HG02852 (cell line): ENCODE data around the gene AKAP13.

ENCODE experiments used
- ATAC-seq: cut with Tn5 transposase; IDR thresholded peaks from one replicate; pipeline ENCODE4 v1.9.1; 2021; ENCODE audit warnings: mild to moderate bottlenecking, moderate library complexity; ENCODE audit not compliant: unreplicated experiment

The AKAP13 gene

DNA sequence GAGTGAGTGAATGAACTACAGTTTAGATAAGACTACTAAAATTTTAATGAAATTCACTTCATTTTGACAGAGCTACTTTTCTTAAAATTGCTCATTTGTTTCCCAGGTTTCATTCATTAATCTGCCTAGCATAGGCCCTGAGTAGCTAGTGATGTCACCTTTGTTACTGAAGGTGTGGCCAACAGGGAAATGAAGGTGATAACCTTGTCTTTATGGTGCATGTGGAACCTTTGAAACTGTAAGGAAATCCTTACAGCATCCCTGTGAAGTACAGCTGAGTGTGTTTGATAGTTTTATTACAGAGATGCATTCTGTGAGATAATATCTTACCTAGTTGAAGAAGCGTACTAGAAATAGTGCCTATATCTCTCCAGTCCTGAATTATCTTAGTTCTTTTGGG lies 112.9 kb downstream of the AKAP13 start:
- no peak for ATAC-seq

DNA sequence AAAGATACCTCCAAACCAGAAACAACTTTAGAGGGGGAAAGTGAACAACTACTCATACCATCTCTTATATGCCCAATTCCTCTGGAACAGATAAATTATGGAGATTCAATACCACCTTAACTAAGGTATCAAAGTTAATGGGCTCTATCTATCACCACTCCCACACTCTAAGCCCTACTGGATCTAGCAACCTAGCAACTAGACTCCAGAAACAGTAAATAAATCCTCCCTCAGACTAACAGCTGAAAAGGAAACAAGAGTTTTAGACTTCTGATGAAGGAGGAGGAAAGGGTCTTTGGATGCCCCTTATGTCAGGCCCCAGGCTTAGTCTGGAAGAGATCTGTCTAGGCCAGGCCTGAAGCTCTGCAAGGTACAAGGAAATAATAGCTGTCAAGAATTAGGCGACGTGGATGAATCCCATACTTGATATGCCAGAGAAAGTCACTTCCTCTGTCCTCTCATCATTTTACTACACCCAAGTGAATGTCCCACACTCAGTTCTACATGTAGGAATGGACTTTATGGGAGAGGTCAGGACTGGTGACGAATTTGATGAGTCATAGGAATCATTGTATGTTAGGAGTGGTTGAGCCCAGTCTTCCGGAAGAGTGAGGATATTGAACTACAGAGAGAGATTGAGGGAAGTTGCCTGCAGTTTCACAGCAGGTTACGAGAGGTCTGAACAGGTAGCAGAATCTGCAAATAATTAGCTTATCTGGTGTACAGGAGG lies 113.8 kb downstream of the AKAP13 start:
- no peak for ATAC-seq

DNA sequence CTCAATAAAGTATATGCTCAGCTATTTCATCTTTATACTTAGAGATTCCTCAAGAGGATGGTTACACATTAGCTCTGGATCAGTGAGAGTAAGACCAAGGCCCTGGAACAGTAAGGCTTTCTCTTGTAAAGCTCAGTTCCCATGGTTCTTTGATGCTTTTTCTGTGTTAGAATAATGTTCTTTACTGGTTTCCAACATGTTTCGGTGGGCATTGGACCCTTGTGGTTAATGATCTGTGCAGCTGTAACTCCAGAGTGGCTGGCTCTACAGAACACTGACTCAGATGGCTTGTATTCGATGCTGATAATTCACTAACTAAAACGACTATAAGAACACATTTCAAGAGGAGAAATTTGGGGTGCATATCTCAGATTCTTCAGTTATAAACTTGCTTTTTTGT lies 114.7 kb downstream of the AKAP13 start:
- no peak for ATAC-seq

DNA sequence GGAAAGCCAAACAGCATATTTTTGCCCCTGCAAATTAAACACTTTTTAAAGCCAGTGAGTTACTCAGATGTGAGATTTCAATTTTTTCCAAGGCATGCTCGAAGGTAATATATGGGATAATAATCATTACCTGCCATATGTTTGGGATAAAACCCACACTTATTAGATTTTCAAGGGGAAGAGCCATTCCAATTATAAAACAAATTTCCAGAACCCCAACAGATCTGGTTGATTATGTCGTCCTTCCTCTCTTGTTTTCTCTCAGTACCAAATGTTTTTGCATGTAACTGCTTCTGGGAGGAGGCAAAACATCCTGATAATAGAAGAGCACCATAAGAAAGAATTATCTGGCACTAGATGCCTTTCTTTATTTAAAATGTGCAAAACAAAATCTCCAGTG lies 115.1 kb downstream of the AKAP13 start:
- ATAC-seq = no peak

DNA sequence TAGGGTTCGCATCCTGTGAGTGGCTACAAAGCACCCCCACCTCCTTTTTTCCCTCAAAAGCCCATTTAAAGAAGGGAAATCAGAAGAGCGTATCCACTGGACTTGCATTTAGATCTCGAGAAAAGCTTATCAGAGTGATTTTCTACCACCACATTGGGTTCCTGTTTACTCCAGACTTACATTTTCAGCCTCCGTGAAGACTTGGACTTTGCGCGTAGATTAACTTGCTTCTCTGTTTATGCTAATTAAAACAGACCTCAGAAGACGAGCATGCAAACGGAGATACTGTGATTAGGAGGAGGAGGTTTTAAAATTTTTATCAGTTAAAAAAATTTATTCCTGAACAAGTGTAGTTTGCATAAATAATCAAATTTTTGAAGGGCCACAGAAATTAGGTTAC lies 115.7 kb downstream of the AKAP13 start:
- no peak for ATAC-seq

DNA sequence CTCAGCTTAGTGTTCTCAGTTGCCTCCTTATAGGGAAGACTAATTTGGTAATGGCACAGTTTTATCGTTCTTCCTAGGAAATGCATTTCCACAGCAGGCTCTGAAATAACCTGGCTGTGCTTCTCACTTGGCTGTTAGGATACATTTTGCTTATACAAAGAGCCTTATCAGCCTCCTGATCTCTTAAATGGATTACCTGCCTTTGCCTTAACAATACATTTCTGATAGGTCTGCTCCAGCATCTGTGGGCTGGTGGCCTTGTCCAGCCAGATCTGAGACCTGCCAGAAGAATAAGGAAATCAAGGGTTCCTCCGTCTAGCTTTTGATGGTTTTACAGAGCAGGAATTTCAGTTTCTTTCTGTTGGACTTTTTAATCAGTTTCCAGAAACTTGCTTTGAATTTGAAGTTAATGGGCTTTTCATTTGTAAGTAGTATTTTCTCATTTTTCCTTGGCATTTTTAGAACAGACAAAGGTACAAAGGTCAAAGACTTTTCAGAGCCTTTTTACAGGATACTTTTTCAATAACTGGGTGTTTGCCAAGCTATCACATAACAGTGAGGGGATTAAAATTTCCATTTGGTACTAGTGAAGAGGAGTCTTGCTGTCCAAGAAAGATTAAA lies 116.3 kb downstream of the AKAP13 start:
- ATAC-seq = no peak

DNA sequence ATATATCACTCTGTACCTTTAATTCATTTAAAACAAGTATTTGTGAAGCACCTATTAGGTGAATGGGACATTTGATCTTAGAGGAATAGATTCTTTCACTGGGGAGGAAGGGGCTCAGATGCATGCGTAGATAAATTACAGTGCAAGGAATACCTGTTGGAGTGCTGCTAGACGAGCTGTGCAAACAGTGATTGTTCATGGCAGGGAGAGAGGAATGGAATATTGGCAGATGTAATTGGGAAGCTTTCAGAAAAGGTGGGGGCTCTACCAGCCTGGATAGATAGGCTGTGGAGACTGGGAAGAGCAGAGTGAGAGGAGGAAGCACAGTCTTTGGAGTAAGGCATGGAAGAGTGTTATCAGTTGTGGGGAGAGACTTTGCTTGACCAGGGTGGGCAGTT lies 116.8 kb downstream of the AKAP13 start:
- ATAC-seq = no peak

DNA sequence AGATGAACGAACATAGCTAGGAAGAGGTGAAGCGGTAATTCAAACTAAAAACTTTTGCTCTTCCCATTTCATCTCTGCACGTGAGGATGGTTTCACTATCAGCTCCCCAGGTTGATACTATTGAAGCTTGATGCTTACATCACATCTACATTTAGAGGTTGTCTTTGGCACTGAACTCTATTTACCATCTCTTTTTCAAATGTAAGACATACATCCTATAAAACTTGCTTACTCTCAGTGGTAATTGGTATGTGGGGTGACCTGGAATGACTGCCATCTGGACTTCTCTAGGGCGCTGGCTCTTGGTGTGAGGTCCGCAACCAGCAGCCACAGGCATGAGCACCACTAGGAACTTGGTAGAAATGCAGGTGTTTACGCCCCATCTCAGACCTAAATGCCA lies 118.1 kb downstream of the AKAP13 start:
- no peak for ATAC-seq

DNA sequence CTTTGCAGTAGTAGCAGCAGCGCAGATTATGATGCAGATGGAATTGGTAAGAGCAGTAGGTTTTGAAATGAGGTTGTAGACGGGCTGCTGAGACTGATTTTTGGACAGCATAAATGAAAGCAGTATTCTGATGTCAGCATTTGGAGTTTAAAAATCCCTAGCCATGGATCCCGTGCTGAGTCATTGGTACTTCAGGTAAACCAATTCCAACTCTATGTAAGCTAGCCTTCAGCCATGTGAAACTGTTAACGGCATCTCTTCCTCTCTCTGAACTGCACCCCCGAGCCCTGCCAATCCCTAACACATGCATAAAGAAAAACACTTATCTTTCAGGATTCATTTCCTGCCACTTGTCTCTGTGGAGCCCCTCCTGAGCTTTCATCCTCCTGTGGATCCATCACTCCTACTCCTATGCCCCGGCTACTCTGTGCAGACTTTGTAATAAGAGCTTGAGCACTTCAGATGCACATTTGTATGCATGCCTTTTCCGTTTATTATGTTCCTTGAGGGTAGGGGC lies 119.0 kb downstream of the AKAP13 start:
- no peak for ATAC-seq

DNA sequence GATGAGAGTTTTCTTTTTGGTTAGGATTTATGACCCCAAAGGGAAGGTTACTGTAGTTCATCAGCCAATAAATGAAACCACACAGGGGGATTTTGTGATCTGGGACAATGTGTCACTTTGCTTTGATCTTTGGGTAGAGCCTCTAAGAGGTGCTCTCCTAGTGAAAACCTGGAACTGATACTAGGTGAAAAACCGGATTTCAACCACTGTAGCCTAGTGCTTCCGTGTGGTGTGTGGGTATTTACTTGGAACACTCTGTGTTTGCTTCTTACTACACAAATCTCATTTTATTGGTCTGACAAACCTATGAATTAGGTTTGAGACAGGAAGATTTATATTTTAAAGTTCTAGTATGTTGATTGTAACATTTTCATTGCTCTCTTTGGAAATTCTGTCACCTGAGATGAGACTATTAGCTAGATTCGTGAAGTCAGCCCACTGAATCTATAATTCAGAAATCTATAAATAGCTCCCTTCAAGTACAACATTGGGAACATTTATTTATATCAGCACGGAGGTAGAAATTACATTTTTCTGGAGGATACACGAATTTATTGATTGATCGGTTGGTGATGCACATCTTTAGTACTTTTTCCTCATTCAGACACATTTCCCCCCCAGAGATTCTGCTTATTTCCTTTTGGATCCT lies 119.8 kb downstream of the AKAP13 start:
- ATAC-seq = no peak

DNA sequence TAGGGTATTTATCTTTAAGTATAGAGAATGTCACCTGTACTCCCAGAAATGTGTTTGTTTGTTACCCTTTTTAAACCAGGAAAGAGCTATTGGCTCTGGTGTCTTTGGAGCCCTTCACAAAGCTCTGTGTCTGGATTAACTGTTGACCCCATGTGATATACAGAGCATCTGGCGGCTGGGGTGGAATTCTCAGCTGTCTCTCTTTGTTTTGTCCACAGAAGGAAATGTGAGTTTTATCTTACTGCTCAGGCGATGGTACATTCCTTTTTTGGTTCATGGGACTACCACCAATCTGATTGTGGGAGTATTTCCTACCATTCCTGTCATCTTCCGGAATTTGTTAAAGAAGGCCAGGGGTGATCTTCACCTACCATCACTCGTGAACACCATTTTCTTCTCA lies 120.3 kb downstream of the AKAP13 start:
- ATAC-seq = no peak

DNA sequence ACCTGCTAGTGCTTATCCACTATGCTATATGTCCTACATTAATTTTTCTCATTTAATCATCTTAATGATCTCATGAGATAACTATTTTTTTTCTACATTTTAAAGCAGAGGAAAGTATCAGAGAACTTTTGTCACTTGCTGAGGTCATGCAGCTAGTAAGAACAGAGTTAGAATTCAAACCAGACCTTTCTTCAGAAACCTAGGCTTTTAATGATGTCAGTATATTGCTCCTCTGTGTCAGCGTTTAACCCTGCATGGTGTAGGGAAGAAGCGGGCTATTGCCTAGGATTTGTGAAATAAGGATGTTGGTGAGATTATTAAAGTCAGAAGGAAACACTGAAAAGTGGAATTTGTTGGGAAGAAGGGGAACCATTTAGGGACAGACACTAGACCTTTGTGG lies 121.2 kb downstream of the AKAP13 start:
- ATAC-seq = no peak

DNA sequence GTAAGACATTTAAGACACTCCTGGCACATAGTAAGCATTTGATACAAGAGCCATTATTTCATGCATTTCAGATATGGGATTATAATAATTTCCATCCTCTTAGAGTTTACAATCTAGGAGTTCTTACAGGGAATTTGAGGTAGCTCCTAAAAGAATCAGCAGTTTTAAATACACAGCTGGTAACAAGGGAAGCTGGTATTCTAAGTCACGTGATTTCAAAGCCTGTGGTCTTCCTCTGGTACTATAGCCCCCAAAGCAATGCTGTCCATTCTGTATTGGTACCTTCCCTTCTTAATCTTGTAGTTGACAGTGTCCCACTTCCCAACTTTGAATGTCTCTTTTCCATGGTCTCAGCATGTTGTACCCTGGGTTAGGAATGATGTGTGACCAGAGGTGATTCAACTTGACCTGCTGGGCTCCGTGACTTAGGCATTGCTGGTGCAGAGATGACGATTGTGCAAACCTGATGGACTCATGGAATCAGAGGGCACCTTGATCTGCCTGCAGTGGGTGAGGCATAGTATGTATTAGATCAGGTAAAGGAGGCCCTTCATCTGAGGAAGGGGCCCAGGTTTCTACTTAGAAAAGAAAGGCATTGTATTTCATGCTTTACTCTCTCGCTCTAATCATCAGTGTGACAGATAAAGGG lies 122.9 kb downstream of the AKAP13 start:
- no peak for ATAC-seq

DNA sequence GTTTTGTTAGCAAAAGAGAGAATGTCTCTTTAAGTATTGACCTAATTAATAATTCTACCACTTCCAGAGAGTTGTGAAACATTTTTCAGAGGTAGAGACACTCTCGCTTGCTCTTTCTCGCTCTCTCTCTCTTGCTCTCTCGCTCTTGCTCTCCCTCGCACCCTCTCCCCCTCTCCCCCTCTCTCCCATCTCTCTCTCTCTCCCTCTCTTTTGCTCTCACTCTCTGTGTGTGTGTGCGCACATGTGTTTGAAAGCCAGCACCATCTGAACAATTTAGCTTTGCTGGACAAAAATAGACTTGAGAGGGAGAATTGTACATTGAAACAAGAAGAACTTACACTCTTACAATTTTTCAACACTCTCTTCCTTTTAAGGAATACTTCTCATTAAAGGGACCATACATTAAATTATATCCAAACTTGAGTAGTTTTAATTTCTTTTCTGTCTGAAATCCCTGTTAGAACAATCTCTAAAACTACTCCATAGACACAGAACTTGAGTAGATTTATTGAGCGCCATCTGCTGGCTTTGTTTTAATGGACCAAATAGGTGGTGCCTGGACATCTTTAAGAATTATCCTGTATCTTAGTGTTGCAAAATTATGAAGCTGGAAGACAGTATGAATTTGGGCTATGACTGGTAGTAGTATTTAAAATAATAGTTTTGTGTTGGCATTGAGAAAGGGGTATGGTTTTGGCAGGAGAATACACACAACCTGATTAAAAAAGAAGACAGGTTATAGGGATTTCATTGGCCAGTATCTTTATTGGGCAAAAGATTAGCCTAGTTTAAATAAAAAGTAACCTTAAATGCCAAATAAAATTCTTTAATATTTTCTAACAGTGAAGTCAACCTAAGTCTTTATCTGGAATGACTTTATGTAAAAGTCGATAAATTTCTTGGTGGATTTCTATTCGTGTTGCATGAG lies 124.6 kb downstream of the AKAP13 start:
- no peak for ATAC-seq

DNA sequence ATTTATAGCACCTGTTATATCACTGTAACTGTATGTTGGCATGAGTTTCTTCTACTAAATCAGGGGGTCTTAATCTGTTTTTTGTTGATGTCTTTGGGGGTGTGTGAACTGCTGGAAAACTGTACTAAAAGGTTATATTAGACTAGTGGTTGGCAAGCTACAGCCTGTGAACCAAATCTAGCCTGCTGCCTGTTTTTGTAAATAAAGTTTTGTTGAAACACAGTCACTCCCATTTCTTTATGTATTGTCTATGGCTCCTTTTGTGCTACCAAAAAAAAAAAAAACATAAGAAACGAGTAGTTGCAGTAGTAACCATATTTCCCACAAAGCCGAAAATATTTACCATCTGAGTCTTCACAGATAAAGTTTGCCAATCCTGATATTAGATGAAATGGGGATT lies 126.7 kb downstream of the AKAP13 start:
- ATAC-seq = no peak

DNA sequence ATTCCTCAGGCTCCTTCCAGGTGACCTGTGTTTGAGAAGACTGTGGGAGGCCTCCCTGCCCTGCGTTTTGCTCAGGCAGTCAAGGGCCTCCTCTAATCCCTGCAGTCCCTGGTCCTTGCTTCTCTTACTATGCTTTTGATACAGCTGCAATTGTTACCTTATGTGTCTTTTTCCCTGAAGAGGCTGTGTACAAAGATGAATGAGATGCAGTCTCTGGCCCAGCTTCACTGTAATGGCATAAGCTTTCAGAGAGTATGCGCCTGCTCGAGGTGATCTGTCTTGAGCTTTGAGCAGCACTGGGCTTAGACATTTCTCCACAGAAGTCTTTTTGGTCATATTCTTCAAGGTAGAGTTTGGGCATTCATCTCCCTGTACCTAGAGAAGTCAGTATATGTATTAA lies 129.6 kb downstream of the AKAP13 start:
- no peak for ATAC-seq

DNA sequence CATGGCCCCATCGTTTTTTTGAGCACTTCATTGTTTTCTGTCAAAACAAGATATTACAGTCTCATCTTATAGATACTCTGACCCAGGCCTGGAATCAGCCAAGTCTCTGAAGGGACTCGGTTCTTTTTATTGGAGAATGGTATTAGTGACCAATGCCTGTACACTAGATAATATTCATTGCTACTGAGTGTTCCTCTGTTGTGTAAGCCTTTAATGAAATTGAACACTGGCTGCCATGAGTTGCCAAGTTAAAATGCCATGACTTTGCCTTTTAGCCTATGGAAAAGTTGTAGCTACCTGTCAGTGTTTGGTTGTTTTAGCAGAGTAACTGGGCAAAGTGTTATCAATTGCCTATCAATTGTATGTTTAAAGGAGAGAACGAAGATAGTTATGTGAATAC lies 134.0 kb downstream of the AKAP13 start:
- ATAC-seq = no peak

DNA sequence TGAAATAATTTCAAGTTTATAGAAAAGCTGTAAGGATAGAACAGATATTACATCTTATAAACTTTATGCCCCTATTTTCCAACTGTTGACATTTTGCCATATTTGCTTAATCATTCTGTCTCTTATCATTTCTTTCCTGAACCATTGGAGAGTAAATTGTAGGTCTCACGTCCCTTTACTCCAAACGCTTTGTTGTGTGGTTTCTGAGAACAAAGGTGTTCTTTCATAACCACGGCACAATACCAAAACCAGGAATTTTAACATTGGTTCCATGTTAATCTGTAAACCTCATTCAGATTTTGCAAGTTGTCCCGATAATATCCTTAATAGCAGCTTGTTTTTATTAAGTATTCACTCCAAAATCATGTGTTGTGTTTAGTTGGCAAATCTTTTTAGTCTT lies 134.8 kb downstream of the AKAP13 start:
- no peak for ATAC-seq

DNA sequence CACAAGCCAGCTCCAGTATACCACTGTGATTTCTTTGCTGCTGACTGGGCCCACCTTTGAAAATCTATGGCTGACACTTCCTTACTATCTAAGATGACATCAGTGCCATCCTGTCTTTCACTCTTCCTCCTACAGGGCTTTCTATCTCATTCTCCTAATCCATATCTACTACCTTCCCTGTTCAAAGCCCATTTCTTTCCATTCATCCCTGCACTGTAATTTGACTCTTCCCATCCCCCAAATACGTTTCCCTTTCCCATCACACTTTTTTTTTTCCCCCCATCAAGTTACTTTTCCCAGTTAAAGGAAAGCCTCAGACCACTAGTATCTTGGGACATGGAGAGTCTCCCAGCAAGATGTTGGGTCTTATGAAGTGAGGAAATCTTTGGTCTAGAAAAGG lies 136.7 kb downstream of the AKAP13 start:
- no peak for ATAC-seq

DNA sequence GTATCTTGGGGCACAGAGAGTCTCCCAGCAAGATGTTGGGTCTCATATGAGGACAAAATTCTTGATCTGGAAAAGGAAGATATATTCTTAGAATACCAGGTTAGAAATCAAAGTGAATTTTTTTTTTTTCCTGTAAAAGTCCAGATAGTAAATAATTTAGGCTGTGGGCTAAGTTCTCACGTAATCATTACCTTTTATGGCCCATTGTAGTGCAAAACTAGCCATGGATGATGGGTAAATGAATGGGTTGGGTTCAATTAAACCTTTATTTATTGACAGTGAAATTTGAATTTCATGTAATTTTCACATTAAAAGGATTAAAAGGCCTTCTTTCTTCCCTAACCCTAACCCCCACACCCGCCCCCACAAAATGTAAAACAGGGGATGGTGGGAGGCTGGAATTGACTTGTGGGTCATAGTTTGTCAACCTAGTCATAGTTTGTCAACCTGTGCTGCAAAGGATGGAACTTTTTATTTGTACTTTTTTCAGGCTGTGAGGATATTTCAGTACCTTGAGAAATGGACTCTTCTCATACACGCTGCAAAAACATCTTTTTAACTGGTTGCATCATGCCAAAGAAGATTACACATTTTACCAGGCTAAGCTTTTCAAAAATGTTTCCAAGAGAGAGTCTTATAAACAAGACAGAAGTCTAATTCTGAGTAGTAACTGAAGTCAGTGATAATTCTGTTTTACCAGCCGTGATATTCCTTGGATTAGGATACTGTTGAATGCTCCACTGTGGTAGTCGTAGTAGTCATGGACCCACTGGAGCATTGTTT lies 138.8 kb downstream of the AKAP13 start:
- no peak for ATAC-seq
